Measurements from ENCODE around the gene PGLYRP1. TPM values are rescaled to one million over a fixed set of nuclear protein-coding genes. Genes with fewer than 3 reads are reported as not detected.

PGLYRP1 gene
- polyA plus RNA-seq, 3 donors, result 0.36 to 0.39 (median 0.37) TPM

DNA sequence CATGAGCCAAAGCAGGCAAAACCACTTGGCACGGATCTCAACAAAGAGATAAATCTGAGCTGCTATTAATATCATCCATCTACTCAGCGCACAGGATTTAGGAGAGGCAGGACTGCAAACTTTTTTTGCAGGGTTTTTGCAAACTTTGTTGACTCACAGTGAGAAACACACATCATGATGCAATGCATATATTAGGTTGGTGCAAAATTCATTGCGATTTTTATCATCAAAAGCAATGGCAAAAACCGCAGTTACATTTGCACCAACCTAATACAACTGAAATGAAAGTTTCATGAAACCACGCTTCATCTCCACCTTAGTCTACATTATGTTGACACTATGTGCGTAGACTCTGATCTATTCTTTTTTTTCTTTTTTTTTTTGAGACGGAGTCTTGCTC, 44.7 kb downstream of the PGLYRP1 start:
- no peak overlapping the region for H3K4me2 ChIP-seq (replicated peaks; ENCODE audit: extremely low read depth, low read length, poor library complexity, severe bottlenecking)
- H3K36me3 ChIP-seq (replicated peaks in 1 of 2; ENCODE audit: control insufficient read depth in 1 of 2, insufficient read depth in 2 of 2, low read length in 2 of 2), result no peaks in the 10 kb centered on the region
- no peak for DNase-seq
- Mint-ChIP-seq H3K4me1 (peaks cover 2% of the 10 kb centered on the region), H3K36me3 (peaks cover 0 to 3% of the 10 kb centered on the region in 2 donors), H3K27ac (no peak overlapping the region), H3K27me3 (ENCODE audit: low read depth in 3 of 3) (peaks cover 32 to 56% (median 42%) of the 10 kb centered on the region in 3 donors), H3K4me3 (no peak overlapping the region), H3K9me3 (peaks cover 0 to 7% (median 3%) of the 10 kb centered on the region in 7 donors)
- no peaks in the 10 kb centered on the region for H4K20me1 ChIP-seq (ENCODE audit: insufficient read depth, low read length)
- H3K79me2 ChIP-seq (ENCODE audit: insufficient read depth, low read length), result no peaks in the 10 kb centered on the region
- peaks cover 3 to 4% of the 10 kb centered on the region in 2 donors for H3K9me3 ChIP-seq (replicated peaks in 1 of 2; ENCODE audit: control insufficient read depth in 1 of 2, insufficient read depth in 1 of 2, low read length in 2 of 2)
- H3K9ac ChIP-seq (ENCODE audit: insufficient read depth, low read length, poor library complexity, severe bottlenecking), result no peak overlapping the region
- no peak overlapping the region for H3K27ac ChIP-seq (ENCODE audit: low read depth in 1 of 2, low read length in 2 of 2)
- 93% methylated on average over 4 of the region's 7 CpGs for WGBS (ENCODE audit: insufficient coverage)
- peaks cover 16 to 26% of the 10 kb centered on the region in 2 donors for H3K27me3 ChIP-seq (ENCODE audit: control insufficient read depth in 2 of 2, insufficient read depth in 2 of 2, low read length in 2 of 2)
- intact Hi-C loops (cut with micrococcal nuclease), result no loop called here
- no peak overlapping the region for H2AFZ ChIP-seq (ENCODE audit: insufficient read depth, low read depth, low read length, poor library complexity, severe bottlenecking)
- no peaks in the 10 kb centered on the region for H3K4me1 ChIP-seq (ENCODE audit: control insufficient read depth in 1 of 2, insufficient read depth in 2 of 2, low read length in 2 of 2)
- TF ChIP-seq CTCF (IDR thresholded peaks at IDR 0.05), result no peak
- H3K4me3 ChIP-seq (replicated peaks in 1 of 3; ENCODE audit: low read depth in 2 of 3, low read length in 3 of 3), result no peak overlapping the region

- H4K20me1 ChIP-seq (ENCODE audit: insufficient read depth, low read length), result no peaks in the 10 kb centered on the region
- no peak overlapping the region for H3K4me2 ChIP-seq (replicated peaks; ENCODE audit: extremely low read depth, low read length, poor library complexity, severe bottlenecking)
- H2AFZ ChIP-seq (ENCODE audit: insufficient read depth, low read depth, low read length, poor library complexity, severe bottlenecking), result no peak overlapping the region
- peaks cover 33 to 45% of the 10 kb centered on the region in 2 donors for H3K27me3 ChIP-seq (ENCODE audit: control insufficient read depth in 2 of 2, insufficient read depth in 2 of 2, low read length in 2 of 2)
- Mint-ChIP-seq H3K4me3 (no peak overlapping the region), H3K36me3 (peaks cover 0 to 13% of the 10 kb centered on the region in 2 donors), H3K4me1 (peaks cover 18% of the 10 kb centered on the region), H3K27me3 (ENCODE audit: low read depth in 3 of 3) (peaks cover 44 to 69% (median 49%) of the 10 kb centered on the region in 3 donors), H3K9me3 (peaks cover 2 to 18% (median 13%) of the 10 kb centered on the region in 7 donors), H3K27ac (peak overlapping the region in 1 of 7 donors; percentile 5)
- no peak for DNase-seq
- 49% methylated on average over 13 of the region's 14 CpGs for WGBS (ENCODE audit: insufficient coverage)
- no peak overlapping the region for H3K27ac ChIP-seq (ENCODE audit: low read depth in 1 of 2, low read length in 2 of 2)
- H3K4me1 ChIP-seq (ENCODE audit: control insufficient read depth in 1 of 2, insufficient read depth in 2 of 2, low read length in 2 of 2), result peaks cover 12% of the 10 kb centered on the region in 2 donors
- no peaks in the 10 kb centered on the region for H3K79me2 ChIP-seq (ENCODE audit: insufficient read depth, low read length)
- peaks cover 3 to 16% of the 10 kb centered on the region in 2 donors for H3K9me3 ChIP-seq (replicated peaks in 1 of 2; ENCODE audit: control insufficient read depth in 1 of 2, insufficient read depth in 1 of 2, low read length in 2 of 2)
- H3K4me3 ChIP-seq (replicated peaks in 1 of 3; ENCODE audit: low read depth in 2 of 3, low read length in 3 of 3), result no peak overlapping the region
- H3K9ac ChIP-seq (ENCODE audit: insufficient read depth, low read length, poor library complexity, severe bottlenecking), result no peak overlapping the region
- TF ChIP-seq CTCF (IDR thresholded peaks at IDR 0.05), result no peak
- intact Hi-C loops (cut with micrococcal nuclease), result no loop called here
- no peaks in the 10 kb centered on the region for H3K36me3 ChIP-seq (replicated peaks in 1 of 2; ENCODE audit: control insufficient read depth in 1 of 2, insufficient read depth in 2 of 2, low read length in 2 of 2)
Measured at GRCh38 chr19:45976178-45976577, 46.7 kb downstream of the PGLYRP1 start.

Data from CD14-positive monocyte (primary cell).